Stomach (tissue), 4 donors: ENCODE measurements around the gene MYH11.

ENCODE experiments used
- EP300 ChIP-seq: sonication (generic); formaldehyde crosslinking; IDR thresholded peaks from one replicate; pipeline ENCODE4 v1.6.1; 2017; ENCODE audit warnings: antibody characterized with exemption
- POLR2AphosphoS5 ChIP-seq, 3 donors: sonication (generic); formaldehyde crosslinking; IDR thresholded peaks; one replicate each; pipeline ENCODE4 v1.6.1; 2016; ENCODE audit warnings: antibody characterized with exemption in 3 of 3
- TF ChIP-seq, protein P1 (sequence below), 7 experiments: fragments of 450-650 bp in 4 of 7; fragments of 200-600 bp in 3 of 7; sonication (generic) in 3 of 7; IDR thresholded peaks; one replicate each; pipeline ENCODE4 v1.5.1; 2016 to 2019; ENCODE audit warnings: antibody characterized with exemption in 7 of 7, control low read depth in 2 of 7, mild to moderate bottlenecking in 1 of 7

DNA sequence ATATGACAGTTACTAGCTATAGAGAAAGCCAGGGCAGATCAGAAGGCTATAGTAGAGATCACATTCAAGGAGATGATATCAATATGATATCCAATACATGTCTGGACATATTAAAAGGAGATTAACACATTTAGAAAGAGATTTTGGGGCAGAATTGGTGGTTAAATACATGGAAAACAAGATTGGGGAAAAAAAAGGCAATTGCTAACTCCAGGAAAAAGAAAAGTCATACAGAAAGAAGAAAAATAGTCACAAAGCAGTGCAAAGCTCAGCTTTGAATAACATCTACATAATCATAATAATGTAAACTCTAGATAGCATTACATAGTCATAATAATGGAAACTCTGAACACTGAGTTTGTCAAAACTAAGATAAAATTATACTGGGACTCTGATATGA is 40.6 kb downstream of the MYH11 start:
- TF ChIP-seq POLR2AphosphoS5 (IDR thresholded peaks at IDR 0.05) (no peak), EP300 (no peak)
- TF ChIP-seq, protein P1, sequence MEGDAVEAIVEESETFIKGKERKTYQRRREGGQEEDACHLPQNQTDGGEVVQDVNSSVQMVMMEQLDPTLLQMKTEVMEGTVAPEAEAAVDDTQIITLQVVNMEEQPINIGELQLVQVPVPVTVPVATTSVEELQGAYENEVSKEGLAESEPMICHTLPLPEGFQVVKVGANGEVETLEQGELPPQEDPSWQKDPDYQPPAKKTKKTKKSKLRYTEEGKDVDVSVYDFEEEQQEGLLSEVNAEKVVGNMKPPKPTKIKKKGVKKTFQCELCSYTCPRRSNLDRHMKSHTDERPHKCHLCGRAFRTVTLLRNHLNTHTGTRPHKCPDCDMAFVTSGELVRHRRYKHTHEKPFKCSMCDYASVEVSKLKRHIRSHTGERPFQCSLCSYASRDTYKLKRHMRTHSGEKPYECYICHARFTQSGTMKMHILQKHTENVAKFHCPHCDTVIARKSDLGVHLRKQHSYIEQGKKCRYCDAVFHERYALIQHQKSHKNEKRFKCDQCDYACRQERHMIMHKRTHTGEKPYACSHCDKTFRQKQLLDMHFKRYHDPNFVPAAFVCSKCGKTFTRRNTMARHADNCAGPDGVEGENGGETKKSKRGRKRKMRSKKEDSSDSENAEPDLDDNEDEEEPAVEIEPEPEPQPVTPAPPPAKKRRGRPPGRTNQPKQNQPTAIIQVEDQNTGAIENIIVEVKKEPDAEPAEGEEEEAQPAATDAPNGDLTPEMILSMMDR (IDR thresholded peaks at IDR 0.05) = no peak
